T-helper 1 cell (primary cell): ENCODE results near the gene ANKRD55.
A peak's percentile ranks its signal among the peaks of the same experiment; 100 is the strongest.

Source experiments
- DNase-seq, 5 donors: peaks; one replicate each; pipeline ENCODE4 v3.0.0-alpha.2; 2012 to 2020

Gene ANKRD55

DNA sequence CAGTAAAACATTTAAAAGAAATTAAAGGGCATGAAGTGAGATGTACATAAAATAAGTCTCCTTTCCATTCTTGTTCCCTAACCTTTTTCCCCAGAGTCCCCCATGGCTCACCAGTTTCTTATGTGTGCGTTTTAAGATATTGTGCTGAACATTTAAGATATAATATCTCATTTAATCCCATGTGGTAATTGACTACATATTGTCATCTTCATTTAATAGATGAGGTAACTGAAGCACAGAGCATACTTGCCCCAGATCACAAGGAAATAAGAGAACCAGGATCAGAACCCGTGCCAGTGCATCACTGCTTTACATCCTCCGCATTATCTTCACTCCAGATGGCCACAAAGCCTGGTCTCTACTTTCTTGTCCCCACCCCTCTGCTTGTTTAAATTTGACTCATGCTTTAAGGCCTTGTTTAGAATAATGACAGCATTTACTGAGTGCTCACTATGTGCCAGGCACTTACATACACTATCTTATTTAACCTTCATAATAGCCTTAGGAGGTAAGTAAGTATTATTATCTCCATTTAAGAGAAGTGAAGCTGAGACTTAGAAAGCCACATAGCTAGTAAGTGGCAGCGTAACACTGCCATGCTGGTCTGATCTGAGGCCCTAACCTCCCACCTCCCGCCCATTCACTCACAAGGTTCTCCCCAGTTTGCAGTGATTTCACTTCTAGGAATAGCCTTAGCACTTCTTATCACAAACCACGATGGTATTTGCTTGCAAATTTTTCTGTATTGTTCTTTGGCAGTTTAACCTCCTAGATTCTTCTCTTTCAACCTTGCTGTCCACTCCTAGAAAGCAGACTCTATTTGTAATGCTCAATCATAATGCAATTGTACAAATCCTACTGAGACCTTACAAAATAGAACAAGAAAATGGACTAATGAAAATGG, 160.0 kb downstream of the ANKRD55 start:
- DNase-seq, result peak in 1 of 5 donors; percentile 43

DNA sequence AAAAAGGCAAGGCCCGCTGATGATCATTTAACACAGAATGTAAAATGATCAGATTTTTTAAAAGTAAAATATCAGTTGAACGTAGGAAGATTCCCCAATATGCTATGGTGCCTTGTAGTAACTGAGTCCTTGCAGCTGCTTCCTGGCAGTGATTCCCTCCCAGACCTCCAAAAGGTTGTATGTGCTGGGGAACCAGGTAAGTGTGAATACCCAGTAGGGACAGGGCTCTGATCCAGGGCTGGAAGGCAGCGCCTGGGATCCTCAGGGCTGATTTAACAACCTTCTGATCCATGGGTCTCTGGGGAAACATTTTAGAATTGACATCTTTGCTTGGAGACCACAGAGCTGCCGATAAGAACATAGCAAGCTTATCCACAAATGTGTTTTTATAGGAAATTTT, 161.7 kb downstream of the ANKRD55 start:
- DNase-seq, result no peak

DNA sequence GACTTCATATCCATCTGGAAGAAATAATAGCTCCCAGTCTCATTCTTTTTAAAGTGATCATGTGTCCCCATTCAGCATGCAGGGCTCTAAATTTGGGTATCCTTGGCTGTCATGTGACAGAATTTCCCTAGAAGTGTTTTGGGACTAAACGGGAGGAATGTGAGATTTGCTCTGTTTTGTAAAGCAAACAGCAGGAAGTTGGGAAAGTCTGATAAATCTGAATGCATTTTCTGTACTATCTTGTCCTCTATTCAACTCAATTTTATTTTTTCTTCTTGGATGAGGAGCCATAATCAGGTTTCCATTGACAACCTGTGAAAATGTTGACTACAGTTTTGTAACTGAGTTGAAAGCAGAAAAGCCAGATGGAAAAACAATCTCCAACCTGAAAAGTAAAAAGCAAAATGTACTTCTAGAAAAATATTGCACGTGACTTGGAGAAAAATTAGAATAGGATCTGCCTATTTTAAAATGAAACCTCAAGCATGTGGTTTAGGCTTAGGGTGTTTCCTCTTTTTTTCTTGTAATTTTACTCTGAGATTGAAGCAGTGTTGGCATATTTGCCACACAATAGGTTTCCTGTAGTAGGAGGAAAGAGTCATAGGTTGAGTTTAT, 162.2 kb downstream of the ANKRD55 start:
- DNase-seq, result peak in 1 of 5 donors; percentile 79

DNA sequence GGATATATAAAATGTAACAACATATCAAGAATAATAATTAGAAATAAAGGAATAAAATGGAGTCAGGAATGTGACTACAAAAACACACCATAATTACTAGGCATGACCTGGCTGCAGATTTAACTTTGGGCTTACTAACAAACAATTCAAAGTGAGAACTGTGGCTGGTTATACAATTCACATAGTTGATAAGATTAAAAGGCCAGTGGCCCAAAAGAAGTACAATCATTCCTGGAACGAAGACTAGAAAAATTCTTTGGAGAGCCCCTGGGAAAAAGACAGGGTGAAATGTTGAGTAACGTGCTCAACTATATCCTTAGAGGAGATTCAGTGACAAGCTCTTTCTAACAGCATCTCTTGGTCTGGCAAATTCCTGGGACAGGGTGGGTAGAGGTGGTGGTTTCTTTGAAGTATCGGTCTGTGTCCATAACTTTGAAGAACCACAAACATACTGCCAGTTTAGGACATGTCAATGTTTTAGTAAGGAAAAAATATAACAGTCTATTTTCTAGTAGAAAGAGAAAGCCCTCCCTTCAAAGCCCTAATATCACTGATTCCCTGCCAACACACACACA, 163.4 kb downstream of the ANKRD55 start:
- no peak for DNase-seq

DNA sequence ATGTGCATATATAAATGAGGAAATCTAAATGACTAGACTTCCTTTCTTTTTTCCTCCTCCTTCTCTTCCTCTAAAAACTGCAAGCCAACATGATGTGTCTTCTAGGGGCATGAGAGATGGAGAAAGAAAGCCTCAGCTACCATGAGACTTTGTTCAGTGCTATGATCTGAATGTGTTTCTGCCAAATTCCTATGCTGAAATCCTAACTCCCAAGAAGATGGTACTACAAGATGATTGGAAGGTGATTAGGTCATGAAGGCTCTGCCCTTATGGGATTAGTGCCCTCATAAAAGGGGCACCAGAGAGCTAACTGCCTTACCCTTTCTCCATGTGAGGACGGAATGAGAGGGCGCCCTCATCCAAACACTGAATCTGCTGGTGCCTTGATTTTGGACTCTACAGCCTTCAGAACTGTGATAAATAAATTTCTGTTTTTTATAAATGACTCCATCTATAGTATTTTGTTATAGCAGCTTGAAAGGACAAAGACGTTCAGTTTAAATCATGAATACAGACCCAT, 166.1 kb downstream of the ANKRD55 start:
- no peak for DNase-seq

DNA sequence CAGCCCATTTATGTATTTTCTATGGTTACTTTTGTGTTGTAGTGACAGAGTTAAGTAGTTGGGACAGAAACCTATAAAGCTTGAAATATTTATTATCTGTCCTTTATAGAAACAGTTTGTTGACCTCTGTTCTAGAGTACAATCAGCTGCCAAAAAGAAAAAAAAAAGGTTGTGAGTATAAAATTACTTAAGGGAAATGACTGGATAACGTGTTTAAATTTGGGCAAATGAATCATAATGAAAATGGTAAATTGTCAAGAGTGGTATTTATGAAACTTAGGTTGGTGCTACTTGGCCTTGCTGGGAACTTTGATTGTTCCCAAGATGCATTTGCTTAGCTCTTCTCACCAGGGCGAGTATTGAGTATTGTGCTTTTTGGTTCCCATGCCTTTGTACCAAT, 168.1 kb downstream of the ANKRD55 start:
- peak in 1 of 5 donors; percentile 59 for DNase-seq

DNA sequence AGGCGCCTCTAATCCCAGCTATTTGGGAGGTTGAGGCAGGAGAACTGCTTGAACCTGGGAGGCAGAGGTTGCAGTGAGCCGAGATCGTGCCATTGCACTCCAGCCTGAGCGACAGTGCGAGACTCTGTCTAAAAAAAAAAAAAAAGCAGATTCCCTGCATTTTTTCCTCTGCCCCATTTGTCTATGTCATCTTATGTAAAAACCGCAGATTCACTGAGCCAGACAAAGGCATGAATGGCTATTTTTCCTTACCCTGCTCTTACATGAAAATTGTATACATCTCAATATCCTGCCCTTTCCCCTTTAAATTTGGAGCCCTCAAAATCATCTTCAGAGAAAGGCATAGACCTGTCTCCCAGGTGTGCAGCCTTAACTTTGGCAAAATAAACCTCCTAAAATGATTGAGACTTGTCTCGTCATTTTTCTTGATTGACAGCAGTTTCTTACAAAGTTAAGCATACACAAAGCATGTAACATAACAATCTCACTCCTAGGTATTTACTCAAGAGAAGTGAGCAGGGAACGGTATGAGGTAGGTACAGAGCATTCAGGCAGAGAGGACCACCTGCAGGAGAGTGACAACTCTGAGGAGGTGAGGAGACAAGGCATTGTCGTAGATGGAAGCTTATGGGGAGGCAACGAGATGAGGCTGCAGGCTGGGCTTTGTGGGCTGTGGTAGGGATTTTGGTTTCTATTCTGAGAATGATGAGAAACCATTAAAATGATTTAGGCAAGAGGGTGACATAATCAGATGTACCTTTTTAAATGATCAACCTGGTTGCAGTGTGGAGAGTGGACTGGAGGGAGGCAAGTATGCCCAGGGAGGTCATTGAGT, 172.6 kb downstream of the ANKRD55 start:
- peak in 1 of 5 donors; percentile 70 for DNase-seq

DNA sequence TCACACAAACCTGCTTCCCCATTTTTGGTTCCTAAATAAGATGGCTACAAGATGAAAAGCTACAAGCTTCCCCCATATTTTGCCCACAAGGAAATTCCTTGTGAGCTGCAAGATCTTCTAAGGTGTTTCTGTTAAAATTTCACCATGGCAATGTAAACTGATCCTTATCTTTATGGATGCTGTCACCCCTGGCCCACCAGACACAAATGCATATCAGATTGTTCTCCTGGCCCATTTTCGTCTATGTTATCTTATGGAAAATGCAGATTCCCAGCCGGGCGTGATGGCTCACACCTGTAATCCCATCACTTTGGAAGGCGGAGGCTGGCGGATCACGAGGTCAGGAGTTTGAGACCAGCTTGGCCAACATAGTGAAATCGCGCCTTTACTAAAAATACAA, 173.3 kb downstream of the ANKRD55 start:
- DNase-seq, result no peak

DNA sequence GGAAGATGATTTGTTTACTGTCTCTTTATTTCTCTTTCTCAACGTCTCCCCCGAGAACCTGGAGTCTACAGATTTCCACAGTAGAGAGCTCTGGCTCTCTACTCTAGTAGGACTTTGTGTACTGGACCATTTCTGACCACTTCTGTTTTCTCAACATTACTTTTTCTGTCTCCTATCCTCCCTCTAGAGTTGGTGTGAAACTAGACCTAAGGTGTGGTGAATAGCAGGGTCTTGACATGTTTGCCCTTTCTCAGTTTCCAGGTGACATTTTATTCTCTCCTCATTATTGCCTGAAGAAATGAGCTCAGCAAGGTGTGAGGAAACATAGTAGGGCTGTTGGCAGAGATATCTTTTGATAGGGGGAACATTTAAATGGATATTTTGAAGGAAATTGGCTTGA, 176.3 kb downstream of the ANKRD55 start:
- DNase-seq, result no peak

DNA sequence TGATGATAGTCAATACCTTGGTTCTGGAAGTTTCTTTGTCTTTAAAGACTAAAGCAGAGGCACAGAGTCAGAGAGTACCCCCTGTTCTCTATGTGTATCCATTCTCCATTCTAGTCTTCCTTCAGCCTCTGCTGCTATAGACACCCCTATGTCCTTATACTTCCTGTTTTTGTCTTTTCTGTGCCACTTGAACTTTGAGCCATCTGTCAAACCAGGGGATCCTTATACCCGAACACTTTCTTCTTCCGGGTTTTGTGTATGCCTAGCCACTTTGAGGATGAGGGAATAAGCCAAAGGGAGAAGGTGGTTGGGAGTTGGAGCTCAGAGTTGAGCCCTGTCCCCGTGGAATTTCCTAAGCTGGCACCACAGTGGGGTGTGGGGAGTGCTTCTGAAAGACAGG, 177.3 kb downstream of the ANKRD55 start:
- no peak for DNase-seq

DNA sequence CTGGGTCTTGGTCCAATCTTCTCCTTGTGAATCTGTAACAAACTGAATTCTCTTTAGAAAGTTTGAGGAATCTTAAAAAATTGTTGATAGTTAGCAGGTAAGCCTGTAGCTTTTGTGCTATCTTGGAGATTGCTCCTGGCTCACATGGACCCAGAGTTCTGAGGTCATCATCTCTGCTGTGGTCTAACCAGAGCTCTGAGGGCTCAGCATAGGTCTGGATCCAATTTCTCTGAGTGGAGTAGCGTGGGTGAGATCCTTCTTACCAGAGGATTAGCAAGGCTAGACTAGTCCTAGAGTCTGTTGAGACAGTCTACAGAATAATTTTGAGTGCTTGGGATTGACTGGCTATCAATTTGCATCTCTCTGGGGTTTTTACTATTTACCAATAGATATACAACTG, 177.8 kb downstream of the ANKRD55 start:
- DNase-seq, result no peak

DNA sequence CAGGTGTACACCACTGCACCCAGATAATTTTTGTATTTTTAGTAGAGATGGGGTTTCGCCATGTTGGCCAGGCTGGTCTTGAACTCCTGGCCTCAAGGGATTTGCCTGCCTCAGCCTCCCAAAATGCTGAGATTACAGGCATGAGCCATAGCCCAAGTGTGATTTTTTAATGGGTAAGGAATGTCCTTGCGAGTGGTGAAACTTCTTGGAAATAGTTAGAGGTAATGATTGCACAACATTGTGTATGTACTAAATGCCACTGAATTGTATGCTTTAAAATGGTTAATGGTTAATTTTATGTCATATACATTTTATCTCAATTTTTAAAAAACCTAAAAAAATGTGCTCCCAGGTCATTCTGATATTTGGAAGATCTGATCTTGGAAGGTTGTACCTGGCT, 178.5 kb downstream of the ANKRD55 start:
- no peak for DNase-seq

DNA sequence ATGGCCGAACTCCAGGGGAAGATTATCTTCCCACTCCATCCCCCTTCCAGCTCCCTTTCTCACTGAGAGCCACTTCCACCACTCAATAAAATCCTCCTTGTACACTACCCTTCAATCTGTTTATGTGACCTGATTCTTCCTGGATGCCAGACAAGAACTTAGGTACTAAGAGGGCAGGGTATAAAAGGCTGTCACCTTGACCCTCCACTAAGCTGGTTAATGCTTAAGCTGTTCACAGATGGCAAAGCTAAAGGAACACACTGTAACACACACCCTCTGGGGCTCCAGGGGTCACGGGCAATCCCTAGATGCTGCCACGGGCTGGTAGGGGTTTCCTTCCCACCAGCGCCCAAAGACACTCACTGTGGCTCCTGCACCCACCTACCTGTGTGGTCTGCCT, 179.8 kb downstream of the ANKRD55 start:
- DNase-seq, result no peak

DNA sequence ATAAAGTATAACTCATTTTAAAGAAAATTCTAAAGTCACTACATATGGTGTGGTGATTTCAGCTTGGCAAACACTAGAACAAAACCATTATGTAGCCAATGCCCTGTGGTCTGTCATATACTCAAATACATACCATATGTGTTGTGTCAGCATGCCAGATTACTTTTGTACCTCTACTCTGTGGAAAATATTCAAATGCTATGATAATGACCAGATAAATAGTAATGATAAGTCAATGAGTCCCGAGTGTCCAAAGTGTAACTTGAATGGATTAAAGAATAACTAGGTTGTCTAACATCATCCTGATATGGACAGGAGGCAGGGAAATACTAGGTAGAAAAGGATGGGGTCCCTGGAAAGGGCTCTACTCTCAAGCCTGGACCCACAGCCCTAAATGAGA, 180.4 kb downstream of the ANKRD55 start:
- no peak for DNase-seq

DNA sequence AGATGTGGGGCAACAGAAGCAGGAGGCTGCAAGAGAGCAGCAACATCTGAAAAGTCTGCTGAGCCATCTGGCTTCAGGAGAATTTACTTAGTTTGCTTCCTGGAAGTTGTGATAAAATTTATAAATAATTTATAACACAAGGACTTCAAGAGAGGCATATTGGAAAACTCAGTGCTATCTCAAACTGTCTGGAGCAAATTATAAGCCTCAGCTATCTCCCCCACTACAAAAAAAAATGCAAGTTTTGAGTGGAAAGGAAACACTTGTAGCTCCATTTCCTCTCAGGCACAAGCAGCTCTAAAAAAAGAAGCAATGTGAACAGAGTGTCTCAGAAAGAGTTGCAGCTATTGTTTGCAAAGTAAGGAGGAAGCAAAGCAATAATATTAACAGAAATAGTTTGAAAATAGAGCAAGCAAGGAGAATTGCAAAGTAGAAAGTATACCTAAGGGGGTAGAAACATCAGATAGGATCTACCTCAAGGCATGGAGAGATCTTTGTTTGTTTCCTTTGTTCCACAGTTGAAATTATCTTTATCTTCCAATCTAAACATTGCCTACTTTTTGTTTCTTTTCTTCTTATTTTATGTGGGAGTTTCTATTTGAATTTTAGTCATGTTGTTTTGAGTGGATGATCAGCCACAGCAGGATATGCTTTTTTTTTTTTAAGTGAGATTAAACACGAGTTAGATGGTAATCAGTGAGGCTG, 182.4 kb downstream of the ANKRD55 start:
- peak in 1 of 5 donors; percentile 63 for DNase-seq
